ENCODE data around the gene ARMC2. TPM values are rescaled to one million over a fixed set of nuclear protein-coding genes. Genes with fewer than 3 reads are reported as not detected.

The ARMC2 gene
- polyA plus RNA-seq, 1 experiment = 5.1 TPM

DNA sequence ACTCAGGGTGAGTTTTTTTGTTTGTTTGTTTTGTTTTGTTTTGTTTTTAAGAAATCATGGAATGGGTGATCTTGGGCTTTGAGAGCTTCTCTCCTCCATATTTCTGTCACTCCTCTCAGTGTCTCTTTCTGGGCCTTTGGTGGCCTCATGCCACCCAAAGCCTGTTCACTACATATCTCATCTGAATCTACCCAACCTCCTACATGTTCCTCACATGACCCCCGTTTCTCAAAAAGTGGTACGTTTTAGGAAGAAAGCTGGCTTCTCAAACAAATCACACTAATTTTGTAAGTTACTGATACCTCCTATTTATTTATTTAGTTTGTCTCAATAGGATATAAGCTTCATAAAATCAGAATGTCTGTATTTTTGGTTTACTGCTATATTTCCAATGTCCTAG lies 166.4 kb downstream of the ARMC2 start:
- Histone ChIP-seq H3K9me3 (ENCODE audit: control insufficient read depth, insufficient read depth, low read length) (no peaks in the 10 kb centered on the region), H3K27me3 (ENCODE audit: control insufficient read depth, insufficient read depth, low read length) (no peaks in the 10 kb centered on the region), H3K27ac (ENCODE audit: low read depth, low read length) (no peak overlapping the region), H3K4me3 (ENCODE audit: low read depth, low read length) (no peak overlapping the region)
- ChIA-PET CTCF (interaction anchor here (0.6 to 0.7 kb wide), 2 partner anchors 74 to 210 kb away, joined by 3 to 5 read pairs; no protein-coding TSS in a partner anchor), POLR2A (no interaction called here)
- DNase-seq (ENCODE audit: low read depth, low spot score) = no peak
- TF ChIP-seq, protein P1, sequence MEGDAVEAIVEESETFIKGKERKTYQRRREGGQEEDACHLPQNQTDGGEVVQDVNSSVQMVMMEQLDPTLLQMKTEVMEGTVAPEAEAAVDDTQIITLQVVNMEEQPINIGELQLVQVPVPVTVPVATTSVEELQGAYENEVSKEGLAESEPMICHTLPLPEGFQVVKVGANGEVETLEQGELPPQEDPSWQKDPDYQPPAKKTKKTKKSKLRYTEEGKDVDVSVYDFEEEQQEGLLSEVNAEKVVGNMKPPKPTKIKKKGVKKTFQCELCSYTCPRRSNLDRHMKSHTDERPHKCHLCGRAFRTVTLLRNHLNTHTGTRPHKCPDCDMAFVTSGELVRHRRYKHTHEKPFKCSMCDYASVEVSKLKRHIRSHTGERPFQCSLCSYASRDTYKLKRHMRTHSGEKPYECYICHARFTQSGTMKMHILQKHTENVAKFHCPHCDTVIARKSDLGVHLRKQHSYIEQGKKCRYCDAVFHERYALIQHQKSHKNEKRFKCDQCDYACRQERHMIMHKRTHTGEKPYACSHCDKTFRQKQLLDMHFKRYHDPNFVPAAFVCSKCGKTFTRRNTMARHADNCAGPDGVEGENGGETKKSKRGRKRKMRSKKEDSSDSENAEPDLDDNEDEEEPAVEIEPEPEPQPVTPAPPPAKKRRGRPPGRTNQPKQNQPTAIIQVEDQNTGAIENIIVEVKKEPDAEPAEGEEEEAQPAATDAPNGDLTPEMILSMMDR (IDR thresholded peaks at IDR 0.05; ENCODE audit: low read depth, low read length) = no peak

DNA sequence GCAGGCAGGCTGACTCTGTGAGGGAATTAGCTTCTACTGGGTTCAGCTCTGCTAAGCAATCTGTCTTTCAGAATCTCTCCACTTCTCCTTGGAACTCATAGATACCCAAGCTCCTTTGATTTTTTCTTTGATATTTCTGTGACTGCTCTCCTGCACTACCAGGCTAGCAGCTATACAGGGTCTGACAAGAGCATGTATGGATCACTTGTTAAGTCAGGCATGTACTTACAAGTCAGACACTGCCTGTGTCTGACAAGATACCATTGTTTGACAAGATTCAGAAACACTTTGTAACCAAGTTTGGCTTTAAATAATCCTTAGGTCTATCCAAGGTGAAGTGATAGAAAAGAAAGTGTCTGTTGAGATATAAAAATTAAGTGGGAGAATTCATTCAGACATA lies 167.0 kb downstream of the ARMC2 start:
- ChIA-PET CTCF (interaction anchor here (0.6 kb wide), 1 partner anchor 210 kb away, joined by 3 read pairs; no protein-coding TSS in a partner anchor), POLR2A (no interaction called here)
- DNase-seq (ENCODE audit: low read depth, low spot score) = no peak
- H3K4me3 ChIP-seq (ENCODE audit: low read depth, low read length) = no peak overlapping the region
- no peaks in the 10 kb centered on the region for H3K27me3 ChIP-seq (ENCODE audit: control insufficient read depth, insufficient read depth, low read length)
- TF ChIP-seq, protein P1 (IDR thresholded peaks at IDR 0.05; ENCODE audit: low read depth, low read length) = no peak
- no peak overlapping the region for H3K27ac ChIP-seq (ENCODE audit: low read depth, low read length)
- H3K9me3 ChIP-seq (ENCODE audit: control insufficient read depth, insufficient read depth, low read length) = no peaks in the 10 kb centered on the region

DNA sequence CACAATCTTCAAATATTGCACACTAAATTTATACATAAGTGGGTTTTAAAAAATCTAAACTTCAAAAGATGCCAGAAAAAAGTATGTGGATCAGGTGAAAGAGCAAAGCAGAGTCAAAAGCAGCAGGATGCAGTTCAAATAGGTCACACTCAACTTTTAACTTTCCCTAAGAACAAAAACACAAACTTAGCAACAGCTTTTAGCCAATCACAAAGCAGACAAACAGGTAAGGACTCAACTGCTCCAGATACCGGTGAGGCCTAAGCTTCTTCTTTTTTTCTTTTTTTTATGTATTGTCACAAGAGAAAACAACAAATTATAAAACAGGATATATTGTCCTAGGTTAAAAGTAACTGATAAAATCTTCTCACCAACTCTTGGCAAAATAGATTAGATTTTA lies 171.7 kb downstream of the ARMC2 start:
- Histone ChIP-seq H3K4me3 (ENCODE audit: low read depth, low read length) (no peak overlapping the region), H3K9me3 (ENCODE audit: control insufficient read depth, insufficient read depth, low read length) (no peaks in the 10 kb centered on the region)
- CTCF ChIA-PET = no interaction called here

DNA sequence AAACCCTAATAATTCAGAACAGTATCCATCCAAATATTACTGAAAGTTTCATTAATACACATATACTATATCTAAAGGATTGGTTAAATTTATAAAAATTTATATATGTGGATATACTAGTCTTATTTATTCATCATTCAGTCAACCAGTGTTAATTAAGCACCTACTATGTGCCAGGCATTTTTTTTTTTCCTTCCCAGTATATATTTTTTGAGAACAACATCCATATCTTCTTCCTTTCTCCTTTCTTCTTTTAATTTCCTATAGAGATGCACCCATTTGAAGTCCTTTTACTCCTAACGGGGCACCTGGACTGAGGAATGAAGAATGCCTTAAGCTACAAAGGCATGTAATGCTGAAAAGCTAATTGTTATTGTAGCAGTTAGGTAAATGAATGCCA lies 173.6 kb downstream of the ARMC2 start:
- Histone ChIP-seq H3K4me3 (ENCODE audit: low read depth, low read length) (no peak overlapping the region), H3K27me3 (ENCODE audit: control insufficient read depth, insufficient read depth, low read length) (no peaks in the 10 kb centered on the region), H3K27ac (ENCODE audit: low read depth, low read length) (no peak overlapping the region), H3K9me3 (ENCODE audit: control insufficient read depth, insufficient read depth, low read length) (no peaks in the 10 kb centered on the region; the same call in 1 of the 2 replicates)
- POLR2A ChIA-PET = no interaction called here
- CTCF ChIA-PET = interaction anchor here (1.0 kb wide), 1 partner anchor 481 kb away, joined by 3 read pairs; no protein-coding TSS in a partner anchor
- no peak for DNase-seq (ENCODE audit: low read depth, low spot score)
- TF ChIP-seq, protein P1 (IDR thresholded peaks at IDR 0.05; ENCODE audit: low read depth, low read length) = no peak

More for the DNA sequence above, 171.7 kb downstream of the ARMC2 start:
- no peaks in the 10 kb centered on the region for H3K27me3 ChIP-seq (ENCODE audit: control insufficient read depth, insufficient read depth, low read length)
- POLR2A ChIA-PET = no interaction called here
- no peak overlapping the region for H3K27ac ChIP-seq (ENCODE audit: low read depth, low read length)
- no peak for DNase-seq (ENCODE audit: low read depth, low spot score)
- TF ChIP-seq, protein P1 (IDR thresholded peaks at IDR 0.05; ENCODE audit: low read depth, low read length) = no peak

DNA sequence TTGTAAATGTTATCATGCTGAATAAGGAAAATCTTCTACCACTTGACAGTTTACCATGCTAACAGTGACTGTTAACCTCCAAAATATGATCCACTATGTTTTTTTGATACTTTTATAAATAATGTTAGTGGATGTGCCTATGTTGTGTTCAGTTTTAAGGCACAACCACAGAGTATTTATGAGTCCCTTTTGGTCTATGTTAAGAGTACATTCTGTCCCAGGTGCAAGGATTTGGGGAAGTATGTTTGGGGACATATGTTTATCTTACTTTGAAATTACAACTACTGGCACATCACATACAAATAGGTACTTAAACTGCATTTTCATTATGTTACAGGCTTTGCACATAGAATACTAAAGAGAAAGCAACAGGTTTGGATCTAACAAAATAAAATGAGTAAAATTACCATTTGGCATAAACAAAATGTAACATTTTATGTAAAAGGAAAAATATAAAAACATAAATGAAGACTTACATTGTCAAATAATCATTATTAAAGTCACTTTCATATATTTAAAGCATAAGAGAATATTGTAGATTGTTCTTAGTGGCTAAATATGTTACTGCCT lies 175.2 kb downstream of the ARMC2 start:
- H3K9me3 ChIP-seq (ENCODE audit: control insufficient read depth, insufficient read depth, low read length) = no peaks in the 10 kb centered on the region; the same call in 1 of the 2 replicates
- ChIA-PET POLR2A (no interaction called here), CTCF (no interaction called here)
- H3K4me3 ChIP-seq (ENCODE audit: low read depth, low read length) = no peak overlapping the region
- H3K27me3 ChIP-seq (ENCODE audit: control insufficient read depth, insufficient read depth, low read length) = no peaks in the 10 kb centered on the region
- H3K27ac ChIP-seq (ENCODE audit: low read depth, low read length) = no peak overlapping the region
- no peak for DNase-seq (ENCODE audit: low read depth, low spot score)
- TF ChIP-seq, protein P1 (IDR thresholded peaks at IDR 0.05; ENCODE audit: low read depth, low read length) = no peak

Small RNAs within 50 kb of the gene (small RNA-seq; reads per million reads assigned to genes)
- gene AL445189.2 (ENCODE audit: insufficient read length, low read depth) = not detected
- not detected for gene Z95118.1 (ENCODE audit: insufficient read length, low read depth)

Other genes with a start within 250 kb of the ARMC2 start
- 21.0 and 29.6 TPM in 2 replicates for gene SESN1, start 246.4 kb downstream of the ARMC2 start, polyA plus RNA-seq (2011; rRNA removed)
- 16.5 and 21.2 TPM in 2 replicates for gene CEP57L1, start 247.1 kb downstream of the ARMC2 start, polyA plus RNA-seq (2011; rRNA removed)